ENCODE measurements around the gene LPAR5.

Gene LPAR5

GRCh38 chr12:6644257-6644596, 8.5 kb upstream of the LPAR5 start:
- ChIA-PET POLR2A (no interaction called here), CTCF (interaction anchor here (0.7 to 1.0 kb wide), 3 partner anchors 12 to 41 kb away, joined by 3 to 4 read pairs (median 4); no protein-coding TSS in a partner anchor)
- no peak for TF ChIP-seq ZNF121 (tag by site-specific recombination; IDR thresholded peaks at IDR 0.05)
- TF ChIP-seq, protein P1, sequence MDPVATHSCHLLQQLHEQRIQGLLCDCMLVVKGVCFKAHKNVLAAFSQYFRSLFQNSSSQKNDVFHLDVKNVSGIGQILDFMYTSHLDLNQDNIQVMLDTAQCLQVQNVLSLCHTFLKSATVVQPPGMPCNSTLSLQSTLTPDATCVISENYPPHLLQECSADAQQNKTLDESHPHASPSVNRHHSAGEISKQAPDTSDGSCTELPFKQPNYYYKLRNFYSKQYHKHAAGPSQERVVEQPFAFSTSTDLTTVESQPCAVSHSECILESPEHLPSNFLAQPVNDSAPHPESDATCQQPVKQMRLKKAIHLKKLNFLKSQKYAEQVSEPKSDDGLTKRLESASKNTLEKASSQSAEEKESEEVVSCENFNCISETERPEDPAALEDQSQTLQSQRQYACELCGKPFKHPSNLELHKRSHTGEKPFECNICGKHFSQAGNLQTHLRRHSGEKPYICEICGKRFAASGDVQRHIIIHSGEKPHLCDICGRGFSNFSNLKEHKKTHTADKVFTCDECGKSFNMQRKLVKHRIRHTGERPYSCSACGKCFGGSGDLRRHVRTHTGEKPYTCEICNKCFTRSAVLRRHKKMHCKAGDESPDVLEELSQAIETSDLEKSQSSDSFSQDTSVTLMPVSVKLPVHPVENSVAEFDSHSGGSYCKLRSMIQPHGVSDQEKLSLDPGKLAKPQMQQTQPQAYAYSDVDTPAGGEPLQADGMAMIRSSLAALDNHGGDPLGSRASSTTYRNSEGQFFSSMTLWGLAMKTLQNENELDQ (tag by site-specific recombination; IDR thresholded peaks at IDR 0.05; ENCODE audit: low read depth) = no peak
- no peak for TF ChIP-seq ZNF274 (IDR thresholded peaks at IDR 0.05; ENCODE audit: low read length)
- 0 out of 2 replicates have a peak, but pooled peaks have one; percentile 9 for TF ChIP-seq ZNF274 (tag by site-specific recombination; IDR thresholded peaks at IDR 0.05; ENCODE audit: borderline replicate concordance)
- no peaks in the 10 kb centered on the region for H3K9me3 ChIP-seq (ENCODE audit: control insufficient read depth, insufficient read depth, low read depth, low read length)
- no peak overlapping the region for H3K27ac ChIP-seq (ENCODE audit: extremely low read depth, low read depth, low read length)
- no peaks in the 10 kb centered on the region for H3K4me1 ChIP-seq (ENCODE audit: control insufficient read depth, insufficient read depth, low read length)
- H3K36me3 ChIP-seq (ENCODE audit: control insufficient read depth in 2 of 2, insufficient read depth in 1 of 2, low read length in 2 of 2) = peaks cover 0 to 15% of the 10 kb centered on the region in 2 experiments; a peak in 2 of 3 replicates
- no peak overlapping the region for H3K4me3 ChIP-seq (ENCODE audit: low read depth, low read length)

DNA sequence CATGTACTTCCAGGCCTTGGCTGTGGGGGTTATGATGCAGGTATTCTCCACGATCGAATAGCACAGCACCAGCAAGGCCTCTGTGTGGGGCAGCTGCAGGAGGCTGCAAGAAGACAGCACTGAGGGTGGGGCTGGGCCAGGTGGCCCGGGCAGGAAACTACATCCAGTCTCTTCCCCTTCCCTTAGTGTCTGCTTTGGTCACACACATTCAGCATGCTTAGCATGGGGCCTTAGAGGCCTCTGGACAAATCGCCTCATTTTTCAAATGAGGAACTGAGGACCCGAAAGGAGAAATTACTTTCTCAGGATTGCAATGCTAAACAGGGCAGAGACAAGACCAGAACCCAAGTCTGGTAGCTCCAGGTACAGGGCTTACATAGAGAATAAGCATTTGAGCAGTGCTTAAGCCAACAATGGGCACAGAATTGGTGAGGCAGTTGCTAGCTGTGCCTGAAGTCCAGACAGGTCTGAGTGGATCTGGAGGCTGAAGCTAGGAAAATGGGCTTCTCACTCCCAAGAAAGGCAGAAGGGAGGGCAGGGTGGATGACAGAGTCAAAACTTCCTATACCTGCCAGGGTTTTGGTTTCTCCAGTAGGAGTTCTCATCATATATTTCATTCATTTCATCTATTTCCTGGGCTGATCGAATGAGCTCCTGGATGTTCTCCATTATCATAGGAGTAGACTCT, 8.0 kb upstream of the LPAR5 start:
- no peaks in the 10 kb centered on the region for H3K9me3 ChIP-seq (ENCODE audit: control insufficient read depth, insufficient read depth, low read depth, low read length)
- H3K4me1 ChIP-seq (ENCODE audit: control insufficient read depth, insufficient read depth, low read length) = no peaks in the 10 kb centered on the region
- ChIA-PET CTCF (interaction anchor here (0.7 to 1.0 kb wide), 3 partner anchors 11 to 41 kb away, joined by 3 to 4 read pairs (median 4); no protein-coding TSS in a partner anchor), POLR2A (no interaction called here)
- TF ChIP-seq AEBP2 (tag by site-specific recombination; IDR thresholded peaks at IDR 0.05; ENCODE audit: borderline replicate concordance) (no peak), SETDB1 (IDR thresholded peaks at IDR 0.05; ENCODE audit: insufficient read length, low read length) (peak; percentile 13), ZNF530 (tag by site-specific recombination; IDR thresholded peaks at IDR 0.05; ENCODE audit: low read depth) (no peak), ZBTB20 (tag by site-specific recombination; IDR thresholded peaks at IDR 0.05) (no peak), ZNF274 (IDR thresholded peaks at IDR 0.05; ENCODE audit: low read length) (no peak), ZNF274 (tag by site-specific recombination; IDR thresholded peaks at IDR 0.05; ENCODE audit: borderline replicate concordance) (peak; percentile 54; the same call in 1 of the 2 replicates), ZSCAN5A (tag by site-specific recombination; IDR thresholded peaks at IDR 0.05) (no peak), ZNF629 (tag by site-specific recombination; IDR thresholded peaks at IDR 0.05) (no peak), ZNF610 (tag by site-specific recombination; IDR thresholded peaks at IDR 0.05; ENCODE audit: borderline replicate concordance) (no peak), ZNF133 (tag by site-specific recombination; IDR thresholded peaks at IDR 0.05) (no peak), ZNF791 (tag by site-specific recombination; IDR thresholded peaks at IDR 0.05) (no peak), MYNN (tag by site-specific recombination; IDR thresholded peaks at IDR 0.05; ENCODE audit: borderline replicate concordance) (no peak), TRIM28 (IDR thresholded peaks at IDR 0.05; ENCODE audit: borderline replicate concordance, low read length) (no peak), ZNF174 (tag by site-specific recombination; IDR thresholded peaks at IDR 0.05) (no peak)
- TF ChIP-seq, protein P2, sequence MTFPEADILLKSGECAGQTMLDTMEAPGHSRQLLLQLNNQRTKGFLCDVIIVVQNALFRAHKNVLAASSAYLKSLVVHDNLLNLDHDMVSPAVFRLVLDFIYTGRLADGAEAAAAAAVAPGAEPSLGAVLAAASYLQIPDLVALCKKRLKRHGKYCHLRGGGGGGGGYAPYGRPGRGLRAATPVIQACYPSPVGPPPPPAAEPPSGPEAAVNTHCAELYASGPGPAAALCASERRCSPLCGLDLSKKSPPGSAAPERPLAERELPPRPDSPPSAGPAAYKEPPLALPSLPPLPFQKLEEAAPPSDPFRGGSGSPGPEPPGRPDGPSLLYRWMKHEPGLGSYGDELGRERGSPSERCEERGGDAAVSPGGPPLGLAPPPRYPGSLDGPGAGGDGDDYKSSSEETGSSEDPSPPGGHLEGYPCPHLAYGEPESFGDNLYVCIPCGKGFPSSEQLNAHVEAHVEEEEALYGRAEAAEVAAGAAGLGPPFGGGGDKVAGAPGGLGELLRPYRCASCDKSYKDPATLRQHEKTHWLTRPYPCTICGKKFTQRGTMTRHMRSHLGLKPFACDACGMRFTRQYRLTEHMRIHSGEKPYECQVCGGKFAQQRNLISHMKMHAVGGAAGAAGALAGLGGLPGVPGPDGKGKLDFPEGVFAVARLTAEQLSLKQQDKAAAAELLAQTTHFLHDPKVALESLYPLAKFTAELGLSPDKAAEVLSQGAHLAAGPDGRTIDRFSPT (tag by site-specific recombination; IDR thresholded peaks at IDR 0.05) = no peak
- H3K27ac ChIP-seq (ENCODE audit: extremely low read depth, low read depth, low read length) = no peak overlapping the region
- peaks cover 0 to 15% of the 10 kb centered on the region in 2 experiments; a peak in 2 of 3 replicates for H3K36me3 ChIP-seq (ENCODE audit: control insufficient read depth in 2 of 2, insufficient read depth in 1 of 2, low read length in 2 of 2)
- no peak overlapping the region for H3K4me3 ChIP-seq (ENCODE audit: low read depth, low read length)
